ENCODE results near the gene ABHD10.

ABHD10 gene

GRCh38 chr3:111968319-111969054, 10.3 kb upstream of the ABHD10 start:
- Histone ChIP-seq H3K9me2 (replicated peaks; ENCODE audit: insufficient read depth, low read length) (no peaks in the 10 kb centered on the region), H3K79me2 (ENCODE audit: insufficient read depth, low read length) (no peaks in the 10 kb centered on the region), H3K9me3 (ENCODE audit: insufficient read depth, low read length) (no peaks in the 10 kb centered on the region), H2AFZ (ENCODE audit: low read depth, low read length, severe bottlenecking) (no peak overlapping the region), H4K20me1 (ENCODE audit: low read depth, low read length) (no peaks in the 10 kb centered on the region), H3K4me3 (ENCODE audit: insufficient read depth, low read length, poor library complexity, severe bottlenecking) (no peak overlapping the region), H3F3A (ENCODE audit: insufficient read depth) (no peaks in the 10 kb centered on the region), H3K9ac (ENCODE audit: low read length) (no peak overlapping the region), H3K27me3 (ENCODE audit: low read length) (no peaks in the 10 kb centered on the region), H3K27ac (ENCODE audit: low read depth, low read length) (no peak overlapping the region), H3K36me3 (ENCODE audit: low read length) (no peaks in the 10 kb centered on the region), H3K4me2 (ENCODE audit: low read depth, low read length, poor library complexity, severe bottlenecking) (no peak overlapping the region)
- no peak for TF ChIP-seq EZH2phosphoT487 (conservative IDR thresholded peaks at IDR 0.05; ENCODE audit: low read length)
- TF ChIP-seq CTCF (IDR thresholded peaks at IDR 0.05; ENCODE audit: insufficient read depth, low read length, poor library complexity, severe bottlenecking) = no peak

GRCh38 chr3:111970376-111970775, 8.4 kb upstream of the ABHD10 start:
- Histone ChIP-seq H2AFZ (ENCODE audit: low read depth, low read length, severe bottlenecking) (no peak overlapping the region), H3K27ac (ENCODE audit: low read depth, low read length) (no peak overlapping the region), H3K4me2 (ENCODE audit: low read depth, low read length, poor library complexity, severe bottlenecking) (no peak overlapping the region), H3K36me3 (ENCODE audit: low read length) (no peaks in the 10 kb centered on the region), H3K9me2 (replicated peaks; ENCODE audit: insufficient read depth, low read length) (no peaks in the 10 kb centered on the region), H3K9ac (ENCODE audit: low read length) (no peak overlapping the region), H4K20me1 (ENCODE audit: low read depth, low read length) (no peaks in the 10 kb centered on the region), H3K27me3 (ENCODE audit: low read length) (no peaks in the 10 kb centered on the region), H3K4me3 (ENCODE audit: insufficient read depth, low read length, poor library complexity, severe bottlenecking) (no peak overlapping the region), H3K9me3 (ENCODE audit: insufficient read depth, low read length) (no peaks in the 10 kb centered on the region), H3F3A (ENCODE audit: insufficient read depth) (no peaks in the 10 kb centered on the region), H3K79me2 (ENCODE audit: insufficient read depth, low read length) (no peaks in the 10 kb centered on the region)
- TF ChIP-seq EZH2phosphoT487 (conservative IDR thresholded peaks at IDR 0.05; ENCODE audit: low read length) (no peak), CTCF (IDR thresholded peaks at IDR 0.05; ENCODE audit: insufficient read depth, low read length, poor library complexity, severe bottlenecking) (no peak)

- H3K9ac ChIP-seq (ENCODE audit: low read length) = no peak overlapping the region
- no peaks in the 10 kb centered on the region for H3K36me3 ChIP-seq (ENCODE audit: low read length)
- H3K9me3 ChIP-seq (ENCODE audit: insufficient read depth, low read length) = no peaks in the 10 kb centered on the region
- no peaks in the 10 kb centered on the region for H3K9me2 ChIP-seq (replicated peaks; ENCODE audit: insufficient read depth, low read length)
- H4K20me1 ChIP-seq (ENCODE audit: low read depth, low read length) = no peaks in the 10 kb centered on the region
- no peak overlapping the region for H3K27ac ChIP-seq (ENCODE audit: low read depth, low read length)
- no peaks in the 10 kb centered on the region for H3F3A ChIP-seq (ENCODE audit: insufficient read depth)
- no peak overlapping the region for H3K4me2 ChIP-seq (ENCODE audit: low read depth, low read length, poor library complexity, severe bottlenecking)
- H3K79me2 ChIP-seq (ENCODE audit: insufficient read depth, low read length) = no peaks in the 10 kb centered on the region
- no peak overlapping the region for H2AFZ ChIP-seq (ENCODE audit: low read depth, low read length, severe bottlenecking)
- H3K4me3 ChIP-seq (ENCODE audit: insufficient read depth, low read length, poor library complexity, severe bottlenecking) = no peak overlapping the region
- TF ChIP-seq EZH2phosphoT487 (conservative IDR thresholded peaks at IDR 0.05; ENCODE audit: low read length) (no peak), CTCF (IDR thresholded peaks at IDR 0.05; ENCODE audit: insufficient read depth, low read length, poor library complexity, severe bottlenecking) (no peak)
- no peaks in the 10 kb centered on the region for H3K27me3 ChIP-seq (ENCODE audit: low read length)
Measured at GRCh38 chr3:111971533-111972130, 7.2 kb upstream of the ABHD10 start.

Measured in SU-DHL-6 (cell line).